HG03097 (cell line): ENCODE data around the gene SLC37A1.

Experiments
- ATAC-seq: cut with Tn5 transposase; IDR thresholded peaks from one replicate; pipeline ENCODE4 v1.9.1; 2021; ENCODE audit not compliant: unreplicated experiment, low FRiP score

SLC37A1 gene

DNA sequence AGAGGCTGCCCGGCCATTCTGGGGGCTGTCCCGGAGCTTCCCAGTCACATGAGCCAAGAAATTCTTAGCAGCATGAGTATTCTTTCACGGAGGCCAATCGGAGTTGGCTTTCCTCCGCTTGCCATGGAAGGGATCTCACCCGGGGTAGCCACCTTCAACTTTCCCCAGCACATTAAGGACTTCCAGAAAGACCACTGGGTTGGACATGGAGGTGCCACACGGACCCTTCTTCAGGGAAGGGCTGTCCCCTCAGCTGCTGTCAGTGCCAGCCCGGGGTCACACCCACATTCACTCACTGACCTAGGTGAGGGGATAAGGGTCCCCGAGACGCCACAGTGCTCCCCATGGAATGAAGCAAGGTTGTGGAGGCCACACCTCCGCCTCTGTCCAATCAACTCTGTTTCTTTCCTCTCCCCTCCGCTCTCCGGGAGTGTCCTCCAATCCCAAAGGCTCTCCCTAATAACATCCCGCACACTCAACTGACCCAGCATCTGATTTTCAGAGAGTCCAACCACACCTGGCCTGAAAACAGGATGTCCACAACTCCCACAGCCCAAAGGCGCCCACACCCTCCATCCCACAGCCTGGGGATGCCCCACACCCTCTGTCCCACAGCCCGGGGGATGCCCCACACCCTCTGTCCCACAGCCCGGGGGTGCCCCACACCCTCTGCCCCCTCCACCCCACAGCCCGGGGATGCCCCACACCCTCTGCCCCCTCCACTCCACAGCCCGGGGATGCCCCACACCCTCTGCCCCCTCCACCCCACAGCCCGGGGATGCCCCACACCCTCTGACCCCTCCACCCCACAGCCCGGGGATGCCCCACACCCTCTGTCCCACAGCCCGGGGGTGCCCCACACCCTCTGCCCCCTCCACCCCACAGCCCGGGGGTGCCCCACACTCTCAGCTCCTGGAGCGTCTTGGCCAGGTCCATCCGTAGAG is 37.0 kb upstream of the SLC37A1 start:
- no peak for ATAC-seq

DNA sequence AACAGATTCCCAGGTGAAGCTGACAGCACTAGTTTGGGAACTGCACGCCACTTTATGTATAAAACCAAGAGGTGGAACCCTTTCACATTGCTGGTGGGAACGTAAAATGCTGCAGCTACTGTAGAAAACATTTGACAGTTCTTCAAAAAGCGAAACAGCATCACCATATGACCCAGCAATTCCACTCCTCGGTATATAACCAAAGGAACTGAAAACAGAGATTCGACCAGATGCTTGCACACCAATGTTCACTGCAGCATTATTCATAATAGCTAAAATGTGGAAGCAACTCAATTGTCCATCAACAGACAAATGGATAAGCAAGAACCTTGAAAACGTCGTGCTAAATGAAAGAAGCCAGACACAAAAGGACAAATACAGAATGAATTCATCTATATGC is 35.1 kb upstream of the SLC37A1 start:
- no peak for ATAC-seq

DNA sequence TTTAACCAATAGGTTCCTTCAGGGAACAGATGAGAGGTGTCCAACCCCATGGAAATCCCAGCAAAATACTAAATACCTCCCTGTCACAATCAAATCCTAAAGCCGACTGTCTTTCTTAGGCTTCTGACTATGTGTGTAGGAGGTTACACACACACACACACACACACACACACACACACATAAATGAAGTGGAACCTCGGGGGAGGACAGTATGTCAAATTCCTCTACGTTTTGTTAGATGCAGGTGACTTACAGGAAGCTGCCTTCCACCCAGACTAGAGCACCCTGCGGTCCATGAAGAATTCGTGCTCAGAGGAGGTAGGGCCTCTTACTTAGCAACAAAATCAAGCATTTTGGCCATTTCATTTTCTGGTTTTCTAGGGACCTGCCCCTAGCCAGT is 34.1 kb upstream of the SLC37A1 start:
- no peak for ATAC-seq

DNA sequence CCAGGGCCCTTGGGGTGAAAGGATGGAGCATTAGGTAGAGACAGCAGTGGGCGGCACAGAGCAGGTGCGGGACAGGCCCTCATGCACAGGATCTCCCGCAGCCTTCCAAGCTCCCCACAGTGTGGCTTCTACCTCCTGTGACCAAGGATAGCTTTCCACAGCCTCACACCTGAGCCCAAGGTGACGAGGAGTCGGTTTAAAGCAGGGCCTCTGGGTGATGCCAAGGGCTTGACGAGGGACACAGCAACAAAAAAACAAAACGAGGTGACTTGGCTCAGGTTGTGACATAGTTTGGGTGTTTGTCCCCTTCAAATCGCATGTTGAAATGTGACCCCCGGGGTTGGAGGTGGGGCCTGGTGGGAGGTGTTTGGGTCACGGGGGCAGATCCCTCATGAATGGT is 32.9 kb upstream of the SLC37A1 start:
- no peak for ATAC-seq

DNA sequence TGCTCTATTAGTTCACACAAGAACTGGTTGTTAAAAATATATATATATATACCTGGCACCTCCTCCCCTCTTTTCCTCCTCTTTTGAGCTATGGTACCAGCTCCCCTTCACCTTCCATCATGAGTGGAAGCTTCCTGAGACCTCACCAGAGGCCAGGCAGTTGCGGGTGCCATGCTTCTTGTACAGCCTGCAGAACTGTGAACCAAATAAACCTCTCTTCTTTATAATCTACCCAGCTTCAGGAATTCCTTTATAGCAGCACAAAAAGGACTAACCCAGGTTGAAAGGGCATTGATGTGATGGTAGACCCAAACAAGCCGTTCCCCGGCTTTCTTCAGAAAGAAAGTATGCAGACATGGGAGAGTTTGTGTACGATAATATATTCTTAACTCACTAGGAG is 32.5 kb upstream of the SLC37A1 start:
- no peak for ATAC-seq

DNA sequence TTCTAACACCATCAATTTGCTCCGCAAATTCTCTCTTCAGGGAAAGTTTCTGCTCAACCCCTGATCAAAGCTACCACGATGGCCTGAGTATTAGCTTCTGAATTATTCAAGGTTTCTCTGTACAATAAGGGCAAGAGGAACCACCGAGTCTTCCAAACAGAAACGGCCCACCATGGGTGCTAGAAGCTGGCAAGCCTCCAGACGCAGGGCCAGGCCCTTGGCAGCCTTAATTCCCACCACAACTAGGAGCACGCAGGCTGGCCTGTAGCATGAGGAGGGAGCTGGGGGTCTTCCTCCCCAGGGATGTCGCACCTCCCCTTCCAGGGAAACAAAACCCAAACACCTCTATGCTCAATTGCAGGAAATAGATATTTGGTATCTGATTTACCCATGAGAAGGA is 28.7 kb upstream of the SLC37A1 start:
- ATAC-seq = no peak

DNA sequence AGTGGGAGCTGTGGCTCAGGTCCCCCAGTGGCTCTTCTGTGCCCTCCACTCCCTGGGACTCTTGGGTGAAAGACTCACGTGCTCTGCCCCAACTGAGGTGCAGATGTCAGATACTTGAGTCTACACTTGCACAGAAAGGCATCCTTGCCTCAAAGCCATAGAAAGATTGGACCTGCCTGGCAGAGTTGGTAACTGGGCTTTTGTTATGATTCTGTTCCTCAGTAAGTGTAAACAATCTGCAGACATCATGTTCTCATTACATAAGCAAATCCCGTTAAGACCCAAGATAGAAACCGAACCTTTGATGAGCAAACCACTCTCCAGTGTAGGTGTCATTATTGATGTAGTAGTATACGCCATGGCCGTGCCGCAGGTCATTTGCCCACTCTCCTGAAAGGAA is 27.6 kb upstream of the SLC37A1 start:
- no peak for ATAC-seq

DNA sequence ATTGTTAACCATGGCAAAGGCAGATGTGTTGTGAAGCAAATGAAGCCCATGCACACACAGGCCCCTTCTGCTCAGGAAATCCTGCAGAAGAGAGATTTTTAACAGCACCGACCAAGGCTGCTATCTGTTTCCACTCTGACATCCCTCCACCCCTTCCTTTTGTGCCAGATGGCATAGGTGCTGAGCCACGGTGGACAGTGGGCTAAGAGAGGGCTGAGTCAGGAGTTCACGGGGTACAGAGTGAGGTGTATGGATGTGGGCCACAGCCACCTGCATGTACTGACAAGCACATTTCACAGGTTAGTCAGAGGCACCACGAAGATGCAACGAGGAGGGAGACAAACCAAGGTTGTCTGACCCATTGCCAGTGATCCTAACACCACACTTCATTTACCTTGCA is 27.1 kb upstream of the SLC37A1 start:
- no peak for ATAC-seq

DNA sequence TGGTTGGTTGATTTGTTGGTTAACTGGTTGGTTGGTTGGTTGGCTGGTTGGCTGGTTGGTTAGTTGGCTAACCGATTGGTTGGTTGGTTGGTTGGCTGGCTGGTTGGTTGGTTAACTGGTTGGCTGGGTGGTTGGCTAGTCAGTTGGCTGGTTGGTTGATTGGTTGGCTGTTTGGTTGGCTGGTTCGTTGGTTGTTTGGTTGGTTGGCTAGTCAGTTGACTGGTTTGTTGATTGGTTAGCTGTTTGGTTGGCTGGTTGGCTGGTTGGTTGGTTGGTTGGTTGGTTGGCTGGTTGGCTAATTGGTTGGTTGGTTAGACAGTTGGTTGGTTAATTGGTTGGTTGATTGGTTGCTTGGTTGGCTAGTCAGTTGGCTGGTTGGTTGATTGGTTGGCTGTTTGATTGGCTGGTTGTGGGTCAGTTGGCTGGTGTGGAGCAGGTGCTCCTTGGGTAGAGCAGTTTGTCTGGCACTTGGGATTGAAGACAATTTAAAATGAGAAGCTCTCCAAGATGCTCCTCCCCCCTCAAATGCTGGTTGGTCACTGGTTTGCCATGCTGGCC is 24.6 kb upstream of the SLC37A1 start:
- ATAC-seq = no peak

DNA sequence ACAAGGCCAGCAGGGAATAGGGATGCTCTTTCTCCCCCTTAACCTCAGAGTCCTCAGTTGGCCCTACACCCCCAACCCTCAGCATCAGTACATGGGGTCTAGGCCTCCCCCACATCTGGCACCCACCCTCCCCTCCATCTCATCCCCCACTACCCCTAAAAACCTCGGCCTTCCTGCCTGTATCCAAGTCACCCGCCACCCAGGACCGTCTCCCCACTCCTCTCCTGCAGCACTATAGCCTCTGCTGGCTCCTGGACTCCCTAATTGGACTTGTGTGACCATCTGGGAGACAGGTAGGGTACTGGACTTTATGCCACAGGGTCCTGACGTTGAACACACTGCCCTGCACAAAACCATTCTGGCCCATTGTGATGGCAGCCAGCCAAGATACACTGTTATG is 23.7 kb upstream of the SLC37A1 start:
- no peak for ATAC-seq

DNA sequence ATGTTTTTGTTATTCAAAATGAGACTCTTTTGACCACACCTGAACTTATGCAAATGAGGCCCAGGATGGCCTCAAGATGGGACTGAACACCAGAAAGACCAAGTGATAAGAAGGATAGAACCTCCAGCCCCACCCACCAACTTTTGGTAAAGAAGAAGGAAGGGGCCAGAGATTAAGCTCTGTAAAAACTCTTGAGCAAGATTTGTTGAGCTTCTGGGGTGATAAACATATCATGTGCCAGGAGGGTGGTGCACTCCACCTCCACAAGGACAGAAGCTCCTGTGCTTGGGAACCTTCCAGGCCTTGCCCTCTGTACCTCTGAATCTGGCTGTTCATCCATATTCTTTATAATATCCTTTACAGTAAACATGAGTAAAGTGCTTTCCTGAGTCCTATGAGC is 22.9 kb upstream of the SLC37A1 start:
- no peak for ATAC-seq

DNA sequence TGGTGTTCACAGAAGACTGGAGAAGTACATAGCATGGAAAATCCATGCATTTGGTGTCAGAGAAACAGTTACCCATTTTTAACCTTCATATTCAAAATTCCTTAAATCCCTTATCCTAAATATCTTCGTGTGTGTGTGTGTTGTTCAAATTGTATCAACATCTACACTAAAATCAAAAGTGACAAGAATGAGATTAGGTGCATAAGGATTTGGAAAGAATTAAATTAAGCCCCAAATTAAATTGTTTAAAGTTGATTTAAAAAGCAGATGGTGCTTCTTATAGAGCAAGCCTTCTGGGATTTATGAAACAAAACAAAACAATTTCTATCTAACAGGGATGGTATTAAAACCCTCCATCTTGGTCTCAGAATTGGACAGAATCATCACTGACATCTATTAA is 22.3 kb upstream of the SLC37A1 start:
- ATAC-seq = no peak

DNA sequence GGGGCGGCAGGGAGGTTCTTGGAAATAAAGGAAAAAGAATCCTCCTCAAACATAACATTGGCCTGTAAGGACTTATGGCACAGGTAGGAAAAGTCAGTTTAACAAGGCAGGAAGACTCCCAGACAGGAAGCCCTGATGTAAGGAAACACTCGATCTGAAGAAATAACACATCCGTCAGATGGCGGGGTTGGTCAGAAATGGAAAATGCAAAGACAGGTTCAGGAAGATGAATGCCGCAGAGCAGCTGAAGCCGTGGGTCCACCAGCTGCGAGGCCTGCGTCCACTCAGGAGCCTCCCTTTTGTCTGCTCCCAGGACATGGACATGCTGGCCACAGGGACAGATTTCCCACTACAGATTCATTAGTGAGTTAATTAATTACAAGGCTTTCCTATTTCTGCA is 21.5 kb upstream of the SLC37A1 start:
- no peak for ATAC-seq

DNA sequence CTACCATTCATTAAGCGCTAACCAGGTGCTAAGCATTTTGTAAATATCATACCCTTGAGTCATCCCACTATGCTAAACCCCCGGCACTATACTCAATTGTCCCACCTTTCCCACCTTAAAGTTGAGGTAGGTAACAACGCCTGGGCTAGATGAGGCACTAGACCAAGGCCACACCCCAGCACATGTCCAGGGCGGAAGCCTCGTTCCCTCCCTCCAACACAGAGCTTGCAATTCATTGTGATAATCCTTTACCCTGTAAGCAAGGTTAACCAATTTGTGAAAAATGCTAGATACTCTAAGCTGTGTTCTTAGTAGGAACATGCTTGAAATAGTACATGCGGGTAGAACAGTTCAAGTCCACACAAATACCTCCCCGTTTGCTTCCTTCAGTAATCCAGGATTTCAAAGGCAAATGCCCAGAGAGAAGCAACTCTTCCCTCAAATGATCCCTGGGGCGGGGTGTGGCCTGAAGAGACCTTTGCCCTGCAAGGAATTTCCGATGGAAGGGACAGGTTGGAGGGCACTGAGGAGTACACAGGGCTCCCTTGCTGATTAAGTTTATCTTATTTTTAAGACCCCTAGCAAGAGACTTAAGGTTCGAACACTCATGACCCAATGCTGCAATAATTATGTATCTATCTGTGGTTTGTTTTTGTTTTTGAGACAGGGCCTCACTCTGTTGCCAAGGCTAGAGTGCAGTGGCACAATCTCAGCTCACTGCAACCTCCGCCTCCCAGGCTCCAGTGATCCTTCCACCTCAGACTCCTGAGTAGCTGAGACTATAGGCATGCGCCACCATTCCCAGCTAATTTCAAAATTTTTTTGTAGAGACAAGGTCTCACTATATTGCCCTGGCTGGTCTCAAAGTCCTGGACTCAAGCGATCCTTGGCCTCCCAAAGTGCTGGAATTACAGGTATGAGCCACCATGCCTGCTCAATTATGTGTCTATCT is 20.3 kb upstream of the SLC37A1 start:
- ATAC-seq = no peak

DNA sequence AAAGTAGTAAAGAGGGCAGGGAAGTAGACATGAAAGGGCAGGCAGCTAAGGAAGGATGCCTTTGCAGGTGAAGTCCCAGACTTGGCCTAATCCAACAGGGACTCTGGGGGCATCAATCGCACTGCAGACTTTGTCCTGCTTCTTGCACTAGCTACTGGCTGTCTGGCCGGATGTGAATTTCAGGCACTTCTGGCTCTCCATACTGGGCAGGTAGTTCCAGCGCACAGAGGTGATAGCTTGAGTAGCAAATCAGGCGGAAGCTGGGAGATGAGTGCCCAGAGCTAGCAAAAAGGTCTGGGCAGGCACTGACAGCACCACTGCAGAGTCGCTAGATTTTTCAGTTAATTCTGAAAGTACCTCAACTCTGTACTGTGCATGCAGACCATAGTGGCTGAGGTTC is 18.6 kb upstream of the SLC37A1 start:
- ATAC-seq = no peak

DNA sequence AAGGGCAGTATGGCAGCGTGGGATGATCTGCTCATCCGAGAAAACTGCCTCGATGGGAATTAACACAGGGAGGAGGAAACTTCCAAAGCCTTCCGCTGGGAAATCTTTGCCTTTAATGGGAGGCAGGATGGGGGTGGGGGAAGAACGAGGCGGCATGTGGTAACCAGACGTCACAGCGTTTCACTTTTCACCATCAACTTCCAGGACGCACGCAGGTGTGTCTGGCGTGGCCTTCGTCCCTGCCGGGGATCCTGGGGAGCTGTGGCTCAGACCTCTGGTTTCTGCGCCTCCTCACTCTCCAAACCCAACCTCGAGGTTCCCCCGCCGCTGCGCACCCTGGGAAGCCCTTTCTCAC is 17.9 kb upstream of the SLC37A1 start:
- ATAC-seq = peak; percentile 10

DNA sequence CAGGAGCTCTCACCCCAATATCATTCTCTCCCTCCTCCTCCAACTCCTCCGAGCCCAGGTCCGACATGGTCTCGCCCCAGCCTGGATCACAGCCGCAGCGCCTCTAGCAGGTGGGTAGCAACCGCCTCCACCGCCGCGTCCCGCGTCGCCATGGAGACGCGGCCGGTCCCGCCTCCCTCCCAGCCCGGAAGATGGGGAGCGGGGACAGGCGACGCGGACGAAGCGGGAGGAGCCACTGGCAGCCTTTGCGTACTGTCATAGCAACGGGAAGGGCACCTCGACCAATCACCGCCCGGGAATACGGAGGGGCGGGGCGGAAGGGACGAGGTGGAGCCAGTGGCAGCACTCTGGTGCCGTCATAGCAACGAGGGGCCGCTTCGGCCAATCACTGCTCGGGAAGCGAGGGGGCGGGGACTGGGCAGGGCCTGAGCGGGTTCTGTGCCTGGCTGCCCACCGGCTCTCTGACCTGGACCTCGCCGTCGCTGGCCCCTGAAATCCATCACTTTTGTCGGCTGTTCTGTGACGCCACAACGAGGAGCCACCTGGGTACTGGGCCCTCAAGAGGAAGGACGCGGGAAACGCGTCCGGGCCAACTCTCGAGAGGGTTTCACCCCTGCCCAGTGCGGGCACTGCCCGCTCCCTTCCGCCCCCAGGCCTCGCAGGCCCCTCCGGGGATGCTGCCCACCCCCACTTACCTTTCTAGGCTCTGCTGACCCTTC is 17.4 kb upstream of the SLC37A1 start, which contains the start of gene RSPH1:
RSPH1 (minus strand) TSS at position 105 of the 719 bp plus-strand sequence; CDS start at position 67, 38 bp downstream.
- peak; percentile 97 for ATAC-seq

DNA sequence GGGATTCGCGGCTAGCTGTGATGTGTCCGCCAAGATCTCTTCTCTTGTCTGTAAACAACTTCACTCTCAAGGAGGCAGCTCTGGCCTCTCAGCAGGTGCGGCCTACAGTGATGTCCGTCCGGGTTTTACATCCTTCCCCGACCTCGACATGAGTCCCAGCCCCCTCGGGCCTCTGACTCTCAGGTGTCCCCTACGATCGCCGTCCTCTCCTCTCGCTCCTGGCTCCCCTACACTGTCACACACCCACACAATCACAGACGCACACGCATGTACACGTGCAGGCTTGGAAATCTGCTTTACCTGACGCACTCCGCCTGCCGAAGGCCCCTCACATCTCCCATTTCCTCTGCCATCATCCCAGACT is 16.8 kb upstream of the SLC37A1 start:
- ATAC-seq = no peak

DNA sequence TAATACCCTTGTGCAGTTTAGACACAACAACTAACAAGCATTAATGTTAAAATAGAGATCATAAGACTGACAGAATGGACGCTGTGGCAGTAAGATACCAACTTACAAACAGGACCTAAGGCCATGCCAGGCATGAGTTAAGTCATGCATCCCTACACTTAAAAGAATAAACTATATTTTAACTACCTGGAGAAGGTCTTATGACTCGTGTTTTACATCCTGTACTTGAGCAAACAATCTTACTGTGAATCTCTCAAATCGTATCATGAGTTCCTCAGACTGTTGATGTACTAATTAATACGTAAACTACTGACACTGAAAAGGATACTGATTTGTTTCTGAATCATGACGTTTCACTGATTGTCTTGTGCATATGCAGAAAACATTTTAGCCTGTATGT is 15.6 kb upstream of the SLC37A1 start:
- no peak for ATAC-seq

DNA sequence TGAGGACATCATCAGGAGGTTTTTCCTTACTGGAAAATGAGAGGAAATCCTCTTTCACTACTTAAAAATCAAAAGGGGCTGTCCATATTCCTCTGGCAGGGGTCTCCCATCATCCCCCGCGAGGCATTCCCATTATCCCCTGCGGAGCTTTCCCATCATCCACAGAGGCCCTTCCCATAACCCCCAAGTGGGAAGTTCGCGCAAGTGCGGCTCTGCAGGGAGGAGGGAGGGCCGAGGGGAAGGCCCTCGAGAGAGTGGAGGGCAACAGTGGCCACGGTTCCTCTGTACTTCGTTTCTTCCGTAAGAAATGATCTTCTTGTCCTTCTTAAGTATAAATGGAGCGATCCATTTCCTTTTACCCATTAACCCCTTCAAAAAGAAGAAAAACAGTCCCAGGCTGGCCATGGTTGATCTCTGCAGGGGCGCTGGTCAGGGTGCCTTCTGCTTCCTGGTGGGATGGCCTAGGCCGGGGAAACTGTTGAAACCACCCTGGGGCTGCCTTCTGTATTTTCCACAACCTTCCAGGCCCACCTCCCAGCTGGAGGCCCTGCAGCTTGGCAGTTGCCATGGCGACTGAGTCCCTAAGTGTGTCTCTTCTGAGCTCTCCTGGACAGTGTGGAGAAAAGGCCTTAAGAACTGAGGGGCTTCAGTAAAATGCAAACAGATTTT is 14.1 kb upstream of the SLC37A1 start:
- ATAC-seq = no peak
